Stimulated activated CD4-positive, alpha-beta T cell treated with anti-CD3 and anti-CD28 coated beads, Interleukin-1b, Interleukin-23, amount 100 ng/mL, for 24 hours (primary cell): Measurements from ENCODE around the gene APOE.
A peak's percentile ranks its signal among the peaks of the same experiment; 100 is the strongest.
"Not testable (repeated sequence)": the region's sequence is repeated elsewhere in the genome, so short reads cannot be mapped to it uniquely, and the experiment has no call there.

Experiments
- DNase-seq, 4 experiments: peaks; one replicate each; pipeline ENCODE4 v3.0.0-alpha.2; 2020; ENCODE audit warnings: low read depth in 4 of 4, low spot score in 1 of 4

The APOE gene

GRCh38 chr19:44908836-44909261 is 3.3 kb downstream of the APOE start:
- no peak for DNase-seq

- no peak for DNase-seq
Observed at GRCh38 chr19:44909775-44910174, 4.2 kb downstream of the APOE start.

DNA sequence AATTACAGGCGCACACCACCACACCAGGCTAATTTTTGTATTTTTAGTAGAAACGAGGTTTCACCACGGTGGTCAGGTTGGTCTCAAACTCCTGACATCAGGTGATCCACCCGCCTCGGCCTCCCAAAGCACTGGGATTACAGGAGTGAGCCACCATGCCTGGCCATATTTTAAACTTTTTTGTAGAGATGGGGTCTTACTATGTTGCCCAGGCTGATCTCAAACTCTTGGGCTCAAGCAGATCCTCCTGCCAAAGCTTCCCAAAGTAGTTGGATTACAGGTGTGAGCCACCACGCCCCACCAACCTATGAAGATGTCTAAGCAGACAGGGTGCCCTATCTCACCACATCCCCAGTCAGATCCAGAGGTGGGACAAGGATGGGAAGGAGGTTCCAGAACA is 6.3 kb downstream of the APOE start:
- not testable (repeated sequence) for DNase-seq

GRCh38 chr19:44912854-44913253 is 7.3 kb downstream of the APOE start:
- no peak for DNase-seq

DNA sequence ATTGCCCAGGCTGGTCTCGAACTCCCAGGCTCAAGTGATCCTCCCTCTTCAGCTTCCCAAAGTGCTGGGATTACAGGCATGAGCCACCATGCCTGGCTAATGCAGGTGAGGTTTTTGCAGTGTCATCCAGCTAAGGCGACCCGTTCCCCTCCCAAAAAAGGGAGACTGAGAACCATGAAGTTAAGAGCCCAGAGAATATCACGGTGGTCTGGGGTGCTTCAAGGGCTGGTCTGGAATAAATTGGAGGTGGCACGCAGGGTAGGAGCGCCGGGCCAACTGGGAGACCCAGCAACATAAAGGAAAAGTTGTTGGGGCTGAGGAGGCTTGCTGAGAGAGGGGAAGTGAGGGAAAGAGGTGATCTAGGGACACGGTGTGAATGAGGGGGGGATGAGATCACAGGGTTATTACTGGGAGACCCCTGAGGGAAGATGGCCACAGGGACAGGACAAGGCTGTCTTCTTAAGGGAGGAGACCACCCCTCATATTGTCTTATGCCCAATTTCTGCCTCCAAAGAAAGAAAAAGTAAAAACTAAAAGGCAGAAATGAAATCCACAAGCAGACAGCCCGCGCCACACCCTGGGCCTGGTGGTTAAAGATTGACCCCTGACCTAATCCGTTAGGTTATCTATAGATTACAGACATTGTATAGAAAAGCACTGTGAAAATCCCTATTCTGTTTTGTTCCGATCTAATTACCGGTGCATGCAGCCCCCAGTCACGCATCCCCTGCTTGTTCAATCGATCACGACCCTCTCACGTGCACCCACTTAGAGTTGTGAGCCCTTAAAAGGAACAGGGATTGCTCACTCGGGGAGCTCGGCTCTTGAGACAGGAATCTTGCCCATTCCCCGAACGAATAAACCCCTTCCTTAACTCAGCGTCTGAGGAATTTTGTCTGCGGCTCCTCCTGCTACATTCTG is 8.2 kb downstream of the APOE start:
- not testable (repeated sequence) for DNase-seq

DNA sequence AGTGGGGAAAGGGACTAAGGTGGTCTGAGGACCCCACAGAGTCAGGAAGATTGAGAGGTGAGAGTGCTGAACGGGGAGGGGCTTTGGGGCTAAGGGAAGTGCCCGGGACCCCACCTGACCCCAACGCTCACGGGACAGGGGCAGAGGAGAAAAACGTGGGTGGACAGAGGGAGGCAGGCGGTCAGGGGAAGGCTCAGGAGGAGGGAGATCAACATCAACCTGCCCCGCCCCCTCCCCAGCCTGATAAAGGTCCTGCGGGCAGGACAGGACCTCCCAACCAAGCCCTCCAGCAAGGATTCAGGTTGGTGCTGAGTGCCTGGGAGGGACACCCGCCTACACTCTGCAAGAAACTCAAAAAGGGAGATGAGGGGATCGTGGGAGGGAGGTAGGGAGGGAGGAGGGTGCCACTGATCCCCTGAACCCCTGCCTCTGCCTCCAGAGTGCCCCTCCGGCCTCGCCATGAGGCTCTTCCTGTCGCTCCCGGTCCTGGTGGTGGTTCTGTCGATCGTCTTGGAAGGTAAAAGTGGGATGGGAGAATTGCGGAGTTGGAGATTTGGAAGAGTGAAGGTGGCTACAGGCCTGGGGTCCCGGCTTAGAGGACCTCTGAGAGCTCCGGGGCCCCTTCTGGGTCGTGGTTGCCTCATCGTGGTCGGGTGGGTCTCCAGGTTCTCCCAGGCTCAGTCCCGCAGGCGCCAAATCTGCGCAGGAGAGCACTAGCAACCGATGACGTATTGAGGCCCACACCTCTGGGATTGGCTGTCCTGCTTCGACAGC is 9.0 kb downstream of the APOE start, which contains the start of gene APOC1:
Gene APOC1 (plus strand): TSS at position 176 of the 774 bp plus-strand sequence. CDS start 284 bp downstream, at position 460.
- DNase-seq = peak; percentile 41 to 75 (median 56)

DNA sequence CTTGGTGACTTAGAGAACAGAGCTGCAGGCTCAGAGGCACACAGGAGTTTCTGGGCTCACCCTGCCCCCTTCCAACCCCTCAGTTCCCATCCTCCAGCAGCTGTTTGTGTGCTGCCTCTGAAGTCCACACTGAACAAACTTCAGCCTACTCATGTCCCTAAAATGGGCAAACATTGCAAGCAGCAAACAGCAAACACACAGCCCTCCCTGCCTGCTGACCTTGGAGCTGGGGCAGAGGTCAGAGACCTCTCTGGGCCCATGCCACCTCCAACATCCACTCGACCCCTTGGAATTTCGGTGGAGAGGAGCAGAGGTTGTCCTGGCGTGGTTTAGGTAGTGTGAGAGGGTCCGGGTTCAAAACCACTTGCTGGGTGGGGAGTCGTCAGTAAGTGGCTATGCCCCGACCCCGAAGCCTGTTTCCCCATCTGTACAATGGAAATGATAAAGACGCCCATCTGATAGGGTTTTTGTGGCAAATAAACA is 18.7 kb downstream of the APOE start:
- DNase-seq = no peak

DNA sequence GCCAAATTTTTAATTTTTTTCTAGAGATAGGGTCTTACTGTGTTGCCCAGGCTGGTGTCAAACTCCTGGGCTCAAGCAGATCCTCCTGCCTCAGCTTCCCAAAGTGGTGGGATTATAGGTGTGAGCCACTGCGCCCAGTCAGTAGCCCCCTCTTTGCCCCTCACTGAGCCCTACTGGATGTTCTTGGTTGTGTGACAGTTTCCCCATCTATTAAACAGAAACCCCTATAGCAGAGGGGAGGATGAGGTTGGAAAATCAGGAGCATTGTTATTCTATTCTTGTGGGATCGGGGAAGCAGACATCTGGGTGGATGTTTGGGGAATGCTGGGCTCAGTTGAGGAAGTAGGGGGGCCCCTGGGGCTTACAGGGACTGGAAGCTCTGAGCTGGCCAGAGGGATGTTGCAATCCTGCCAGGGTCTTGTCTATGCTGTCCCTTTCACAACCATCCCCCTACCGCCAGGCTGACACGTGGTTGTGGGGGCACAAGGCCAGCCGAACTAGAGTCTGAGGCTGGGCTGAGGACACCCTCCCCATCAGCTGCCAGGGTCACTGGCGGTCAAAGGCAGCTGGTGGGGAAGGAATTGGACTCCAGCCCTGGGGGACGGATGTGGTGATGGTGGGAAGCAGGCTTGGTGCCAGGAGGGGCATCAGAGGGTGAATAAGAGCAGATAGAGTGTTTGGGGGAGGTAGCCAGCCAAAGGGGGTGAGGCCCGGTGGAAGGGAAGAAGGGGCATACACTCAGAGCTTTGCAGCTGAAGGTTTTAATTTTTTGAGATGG is 19.7 kb downstream of the APOE start:
- no peak for DNase-seq

DNA sequence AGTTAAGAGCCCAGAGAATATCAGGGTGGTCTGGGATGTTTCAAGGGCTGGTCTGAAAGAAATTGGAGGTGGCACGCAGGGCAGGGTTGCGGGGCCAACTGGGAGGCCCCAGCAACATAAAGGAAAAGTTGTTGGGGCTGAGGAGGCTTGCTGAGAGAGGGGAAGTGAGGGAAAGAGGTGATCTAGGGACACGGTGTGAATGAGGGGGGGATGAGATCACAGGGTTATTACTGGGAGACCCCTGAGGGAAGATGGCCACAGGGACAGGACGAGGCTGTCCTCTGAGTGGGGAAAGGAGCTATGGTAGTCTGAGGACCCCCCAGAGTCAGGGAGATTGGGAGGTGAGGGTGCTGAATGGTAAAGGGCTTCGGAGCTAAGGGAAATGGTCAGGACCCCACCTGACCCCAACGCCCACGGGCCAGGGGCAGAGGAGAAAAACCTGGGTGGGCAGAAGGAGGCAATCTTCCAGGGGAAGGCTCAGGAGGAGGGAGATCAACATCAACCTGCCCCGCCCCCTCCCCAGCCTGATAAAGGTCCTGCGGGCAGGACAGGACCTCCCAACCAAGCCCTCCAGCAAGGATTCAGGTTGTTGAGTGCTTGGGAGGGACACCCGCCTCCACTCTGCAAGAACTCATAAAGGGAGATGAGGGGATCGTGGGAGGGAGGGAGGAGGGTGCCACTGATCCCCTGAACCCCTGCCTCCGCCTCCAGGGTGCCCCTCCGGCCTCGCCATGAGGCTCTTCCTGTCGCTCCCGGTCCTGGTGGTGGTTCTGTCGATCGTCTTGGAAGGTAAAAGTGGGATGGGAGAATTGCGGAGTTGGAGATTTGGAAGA is 20.9 kb downstream of the APOE start:
- not testable (repeated sequence) for DNase-seq

GRCh38 chr19:44927746-44928145 is 22.1 kb downstream of the APOE start:
- DNase-seq = no peak

DNA sequence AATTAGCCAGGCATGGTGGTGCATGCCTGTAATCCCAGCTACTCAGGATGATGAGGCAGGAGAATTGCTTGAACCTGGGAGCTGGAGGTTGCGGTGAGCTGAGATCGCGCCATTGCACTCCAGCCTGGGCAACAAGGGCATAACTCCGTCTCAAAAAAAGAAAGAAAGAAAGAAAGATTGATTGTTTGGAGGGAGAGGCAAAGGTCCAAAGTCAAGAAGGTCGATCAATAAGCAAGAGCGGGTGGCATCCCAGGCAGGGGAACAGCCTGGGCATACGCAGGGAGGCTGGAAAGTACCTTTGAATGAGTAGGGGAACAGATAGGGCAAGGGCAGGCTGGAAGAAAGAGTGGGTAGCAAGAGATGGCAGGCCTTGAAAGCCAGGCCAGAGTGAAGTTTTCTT is 24.5 kb downstream of the APOE start:
- no peak for DNase-seq

DNA sequence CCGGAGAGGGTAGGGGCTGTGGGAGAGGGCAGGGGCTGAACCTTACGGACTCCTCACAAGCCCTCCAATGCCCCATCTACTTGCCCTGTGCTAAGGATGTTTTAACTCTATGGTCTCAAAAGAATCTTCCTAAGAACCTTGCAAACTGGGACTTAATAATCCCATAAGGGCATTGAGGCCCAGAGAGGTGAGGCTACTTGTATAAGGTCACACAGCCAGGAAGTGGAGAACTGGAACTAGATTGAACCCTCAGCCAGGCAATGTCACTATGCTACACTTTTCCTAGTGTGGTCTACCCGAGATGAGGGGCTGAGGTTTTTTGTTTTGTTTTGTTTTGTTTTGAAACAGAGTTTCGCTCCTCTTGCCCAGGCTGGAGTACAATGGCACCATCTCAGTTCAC is 25.9 kb downstream of the APOE start:
- DNase-seq = no peak

GRCh38 chr19:44939668-44940067 is 34.1 kb downstream of the APOE start:
- no peak for DNase-seq

GRCh38 chr19:44942067-44942571 is 36.5 kb downstream of the APOE start, which contains the start of gene APOC4:
Gene APOC4, plus strand, starts transcription at chr19:44942237. Its CDS starts 41 bp downstream, at chr19:44942278.
- DNase-seq = no peak

- DNase-seq = no peak
Observed at GRCh38 chr19:44943801-44944249, 38.2 kb downstream of the APOE start.

DNA sequence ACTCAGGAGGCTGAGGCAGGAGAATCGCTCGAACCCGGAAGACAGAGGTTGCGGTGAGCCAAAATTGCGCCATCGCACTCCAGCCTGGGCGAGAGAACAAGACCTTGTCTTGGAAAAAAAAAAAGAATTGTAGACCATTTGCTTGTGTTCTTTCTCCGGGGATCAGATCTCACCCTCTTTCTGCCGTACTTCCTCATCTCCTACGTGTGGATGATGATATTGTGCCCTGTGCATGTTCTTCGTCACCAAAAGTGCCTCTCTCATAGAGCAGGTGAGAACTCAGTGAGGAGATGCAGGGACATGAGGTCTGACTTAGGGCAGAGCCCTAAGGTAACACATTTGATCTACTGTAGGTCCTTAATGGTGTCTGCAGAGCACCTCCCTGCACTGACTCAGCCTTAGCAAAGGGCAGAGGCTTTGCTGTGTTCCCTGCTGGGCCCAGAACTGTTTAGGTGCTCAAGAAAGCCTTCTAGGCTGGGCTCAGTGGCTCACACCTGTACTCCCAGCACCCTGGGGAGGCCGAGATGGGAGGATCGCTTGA is 41.5 kb downstream of the APOE start:
- no peak for DNase-seq

- no peak for DNase-seq
Observed at GRCh38 chr19:44948237-44948636, 42.6 kb downstream of the APOE start.

GRCh38 chr19:44948763-44949374 is 43.3 kb downstream of the APOE start:
- DNase-seq = no peak

- DNase-seq = no peak
Observed at GRCh38 chr19:44949550-44949949, 44.0 kb downstream of the APOE start.
